Body of pancreas (tissue), 4 donors: ENCODE measurements around the gene GCG. TPM values are rescaled to one million over a fixed set of nuclear protein-coding genes. Genes with fewer than 3 reads are reported as not detected.

Source experiments
- ATAC-seq: fragments of 150-250 bp; one replicate; pipeline ENCODE4 v1.9.1; 2016
- DNase-seq, 4 donors: peaks; one replicate each; pipeline ENCODE4 v3.0.0-alpha.2; 2019
- H3K27ac ChIP-seq, 4 donors: fragments of 200-600 bp; sonication (generic); 1 replicate in 3 of 4; 2 replicates in 1 of 4; pipeline versions ENCODE4 v1.5.1 to v1.6.1; 2016 to 2019; ENCODE audit warnings: mild to moderate bottlenecking in 1 of 4, mixed read lengths in 1 of 4, moderate library complexity in 1 of 4
- H3K27me3 ChIP-seq, 2 donors: fragments of 200-600 bp; sonication (generic); one replicate each; pipeline ENCODE4 v1.6.0; 2016; ENCODE audit warnings: mild to moderate bottlenecking in 1 of 2
- H3K36me3 ChIP-seq, 2 donors: fragments of 200-600 bp; sonication (generic); replicated peaks in 1 of 2; 2 replicates each; pipeline ENCODE4 v1.5.1; 2016; ENCODE audit warnings: low read depth in 2 of 2; ENCODE audit not compliant: insufficient read depth in 1 of 2
- H3K4me1 ChIP-seq: fragments of 200-600 bp; sonication (generic); one replicate; pipeline ENCODE4 v1.6.0; 2016
- H3K4me3 ChIP-seq, 2 donors: fragments of 200-600 bp; sonication (generic); 1 replicate in 1 of 2; 2 replicates in 1 of 2; pipeline ENCODE4 v1.5.1; 2016 to 2019
- H3K9me3 ChIP-seq, 3 donors: fragments of 200-600 bp; sonication (generic); 1 replicate in 2 of 3; 2 replicates in 1 of 3; pipeline ENCODE4 v1.5.1; 2016
- POLR2A ChIP-seq, 3 donors: fragments of 450-650 bp; IDR thresholded peaks; one replicate each; pipeline ENCODE4 v1.6.1; 2016; ENCODE audit warnings: antibody characterized with exemption in 3 of 3, mild to moderate bottlenecking in 2 of 3
- WGBS, 2 donors: methylation state at CpG; one replicate each; pipeline ENCODE4 v1.1.5; 2017; 5-methylcytosine and 5-hydroxymethylcytosine counted together
- intact Hi-C: fragments of 100-400 bp; cut with DNase I; formaldehyde crosslinking; loops from one replicate; pipeline ENCODE4 v1.15.1; 2023
- total RNA-seq, 2 donors: library from RNA; depleted of rRNA; stranded (reverse); fragments of >200 nt; gene quantifications; one replicate each; pipeline ENCODE4 v1.1.0, GENCODE V29; 2016
- TF ChIP-seq, protein P1 (sequence below), 7 experiments: fragments of 450-650 bp in 4 of 7; fragments of 200-600 bp in 3 of 7; sonication (generic) in 3 of 7; IDR thresholded peaks; one replicate each; pipeline ENCODE4 v1.5.1; 2016 to 2019; ENCODE audit warnings: antibody characterized with exemption in 7 of 7

Gene GCG
- total RNA-seq, 2 donors from 2014 or later, result 129 to 464 TPM

- TF ChIP-seq, protein P1, sequence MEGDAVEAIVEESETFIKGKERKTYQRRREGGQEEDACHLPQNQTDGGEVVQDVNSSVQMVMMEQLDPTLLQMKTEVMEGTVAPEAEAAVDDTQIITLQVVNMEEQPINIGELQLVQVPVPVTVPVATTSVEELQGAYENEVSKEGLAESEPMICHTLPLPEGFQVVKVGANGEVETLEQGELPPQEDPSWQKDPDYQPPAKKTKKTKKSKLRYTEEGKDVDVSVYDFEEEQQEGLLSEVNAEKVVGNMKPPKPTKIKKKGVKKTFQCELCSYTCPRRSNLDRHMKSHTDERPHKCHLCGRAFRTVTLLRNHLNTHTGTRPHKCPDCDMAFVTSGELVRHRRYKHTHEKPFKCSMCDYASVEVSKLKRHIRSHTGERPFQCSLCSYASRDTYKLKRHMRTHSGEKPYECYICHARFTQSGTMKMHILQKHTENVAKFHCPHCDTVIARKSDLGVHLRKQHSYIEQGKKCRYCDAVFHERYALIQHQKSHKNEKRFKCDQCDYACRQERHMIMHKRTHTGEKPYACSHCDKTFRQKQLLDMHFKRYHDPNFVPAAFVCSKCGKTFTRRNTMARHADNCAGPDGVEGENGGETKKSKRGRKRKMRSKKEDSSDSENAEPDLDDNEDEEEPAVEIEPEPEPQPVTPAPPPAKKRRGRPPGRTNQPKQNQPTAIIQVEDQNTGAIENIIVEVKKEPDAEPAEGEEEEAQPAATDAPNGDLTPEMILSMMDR (IDR thresholded peaks at IDR 0.05), result no peak
- Histone ChIP-seq H3K4me1 (no peaks in the 10 kb centered on the region), H3K36me3 (no peaks in the 10 kb centered on the region), H3K27me3 (no peaks in the 10 kb centered on the region), H3K9me3 (no peaks in the 10 kb centered on the region), H3K27ac (no peak overlapping the region), H3K4me3 (no peak overlapping the region)
- intact Hi-C loops, result no loop called here
- 21 to 32% methylated on average over 3 of the region's 3 CpGs for WGBS, 2 donors
- ATAC-seq (no peak), DNase-seq (peak in 2 of 4 donors; percentile 25 to 26)
Measured at GRCh38 chr2:162103443-162104009, 48.5 kb downstream of the GCG start.

DNA sequence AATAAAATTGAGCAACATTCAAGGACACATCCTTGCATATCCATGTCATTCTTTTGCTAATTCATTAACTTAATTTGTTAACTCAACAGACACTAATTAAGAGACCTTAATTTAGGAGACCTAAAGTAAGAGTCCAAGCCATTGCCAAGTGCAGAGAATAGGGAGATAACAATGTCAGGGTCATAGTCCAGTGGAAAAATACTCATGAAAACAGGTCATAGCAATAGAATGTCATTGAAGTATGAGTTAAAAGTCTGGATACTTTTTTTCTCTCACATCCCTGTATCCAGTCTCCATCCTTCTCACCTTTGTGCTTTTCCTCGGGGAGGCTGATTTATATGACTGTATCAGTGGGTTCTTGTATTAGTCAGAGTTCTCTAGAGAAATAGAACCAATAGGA lies 51.5 kb downstream of the GCG start:
- TF ChIP-seq, protein P1 (IDR thresholded peaks at IDR 0.05), result no peak
- no peak for TF ChIP-seq POLR2A (IDR thresholded peaks at IDR 0.05)
- intact Hi-C loops, result no loop called here
- H3K27ac ChIP-seq, result no peak overlapping the region
- ATAC-seq (no peak), DNase-seq (no peak)
- H3K27me3 ChIP-seq, result no peaks in the 10 kb centered on the region
- H3K36me3 ChIP-seq, result no peaks in the 10 kb centered on the region
- H3K4me3 ChIP-seq, result no peak overlapping the region
- WGBS, 2 donors, result 50 to 58% methylated on average over 1 of the region's 1 CpG
- no peaks in the 10 kb centered on the region for H3K9me3 ChIP-seq
- H3K4me1 ChIP-seq, result no peaks in the 10 kb centered on the region

- H3K36me3 ChIP-seq, result no peaks in the 10 kb centered on the region
- no peaks in the 10 kb centered on the region for H3K27me3 ChIP-seq
- TF ChIP-seq POLR2A (IDR thresholded peaks at IDR 0.05), result no peak
- H3K4me3 ChIP-seq, result no peak overlapping the region
- intact Hi-C loops, result no loop called here
- no peaks in the 10 kb centered on the region for H3K4me1 ChIP-seq
- no peaks in the 10 kb centered on the region for H3K9me3 ChIP-seq
- 93 to 95% methylated on average over 5 of the region's 5 CpGs for WGBS, 2 donors
- H3K27ac ChIP-seq, result no peak overlapping the region
- ATAC-seq (no peak), DNase-seq (no peak)
Measured at GRCh38 chr2:162099836-162100235, 52.2 kb downstream of the GCG start.

Other genes with a start within 250 kb of the GCG start
- 1 to 10 TPM in 1 of 2 donors, under 1 TPM in 1; 0.99 to 7.5 TPM for gene DPP4, start 78.0 kb downstream of the GCG start, total RNA-seq
- 1 to 10 TPM; 2.3 to 4.2 TPM for gene FAP, start 91.2 kb upstream of the GCG start, total RNA-seq
- 10 to 100 TPM; 12.5 to 13.2 TPM for gene IFIH1, start 166.4 kb upstream of the GCG start, total RNA-seq
- 10 to 100 TPM; 14.0 to 15.2 TPM for gene GCA, start 191.9 kb upstream of the GCG start, total RNA-seq